Measurements from ENCODE around the gene GABBR2.
A peak's percentile ranks its signal among the peaks of the same experiment; 100 is the strongest.

The GABBR2 gene

GRCh38 chr9:98333703-98334582 is 374.8 kb downstream of the GABBR2 start:
- DNase-seq, result no peak

DNA sequence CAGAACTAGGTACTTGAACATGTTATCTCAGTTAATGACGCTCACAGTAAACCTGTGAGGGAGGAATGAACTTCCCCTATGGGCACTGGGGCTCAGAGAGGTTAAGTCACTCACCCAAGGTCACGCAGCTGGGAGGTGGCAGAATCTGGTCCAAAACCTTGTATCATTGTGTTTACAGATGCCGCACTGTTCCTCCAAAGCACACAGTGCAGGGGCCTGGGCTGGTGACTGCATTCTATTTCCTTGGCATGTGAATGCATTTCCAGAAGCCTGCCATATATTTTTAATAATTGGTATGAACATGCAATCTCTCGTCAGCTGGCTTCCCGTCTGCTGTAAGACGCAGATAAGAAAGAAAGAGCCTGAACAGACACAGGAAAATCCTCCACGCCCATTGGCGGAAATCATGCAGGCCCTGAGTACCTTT is 376.3 kb downstream of the GABBR2 start:
- DNase-seq, result no peak

DNA sequence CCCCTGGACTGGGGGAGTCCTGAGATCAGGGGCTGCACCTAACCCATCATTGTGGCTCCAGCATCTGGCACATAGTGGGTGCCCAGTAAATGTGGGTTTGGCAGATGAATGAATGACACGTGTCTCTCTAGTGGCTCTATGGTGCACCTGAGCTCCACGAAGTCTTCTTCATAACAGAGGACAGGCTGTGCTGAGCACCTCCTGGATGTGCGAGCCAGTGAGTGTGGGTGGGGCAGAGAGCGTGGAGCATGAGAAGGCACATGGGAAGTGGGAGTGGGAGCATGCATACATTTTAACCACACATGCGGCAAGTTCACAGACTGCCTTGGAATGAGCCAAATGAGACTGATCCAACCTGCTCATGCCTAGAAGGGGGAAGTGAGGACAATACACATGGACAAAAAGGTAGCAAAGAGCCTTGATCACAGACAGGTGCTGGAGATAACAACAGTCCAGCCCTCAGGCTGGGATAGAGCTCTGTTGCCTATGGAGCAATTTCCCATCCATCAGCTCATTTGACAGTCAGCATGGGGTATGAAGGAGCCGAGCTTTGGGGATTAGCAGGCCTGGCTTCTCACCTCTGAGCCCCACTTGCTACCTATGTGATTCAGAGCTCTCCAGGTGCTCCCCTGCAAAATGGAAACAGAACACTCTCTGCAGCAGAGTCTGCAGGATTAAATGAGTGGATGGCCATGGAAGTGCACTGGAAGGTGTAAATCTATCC is 377.0 kb downstream of the GABBR2 start:
- no peak for DNase-seq

- DNase-seq, result no peak
These were observed 377.9 kb downstream of the GABBR2 start for GRCh38 chr9:98330831-98331230.

DNA sequence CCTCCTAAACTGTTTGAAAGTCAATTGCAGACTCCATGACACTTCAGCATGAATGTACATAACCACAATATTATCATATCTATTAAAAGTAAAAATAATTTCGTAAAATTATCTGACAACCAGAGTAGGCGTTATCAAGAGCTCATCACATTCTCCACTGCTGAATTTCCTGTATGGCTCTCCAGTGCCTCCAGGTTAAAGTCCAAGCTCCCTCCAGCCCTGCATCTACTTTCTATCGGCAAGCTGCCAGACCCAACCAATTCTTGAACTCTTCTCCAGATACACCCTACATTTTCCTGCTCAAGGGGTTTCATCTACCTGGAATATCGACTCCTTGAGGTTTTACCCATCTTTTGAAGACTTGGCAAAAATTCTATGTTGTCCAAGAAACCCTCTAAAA is 378.8 kb downstream of the GABBR2 start:
- no peak for DNase-seq

DNA sequence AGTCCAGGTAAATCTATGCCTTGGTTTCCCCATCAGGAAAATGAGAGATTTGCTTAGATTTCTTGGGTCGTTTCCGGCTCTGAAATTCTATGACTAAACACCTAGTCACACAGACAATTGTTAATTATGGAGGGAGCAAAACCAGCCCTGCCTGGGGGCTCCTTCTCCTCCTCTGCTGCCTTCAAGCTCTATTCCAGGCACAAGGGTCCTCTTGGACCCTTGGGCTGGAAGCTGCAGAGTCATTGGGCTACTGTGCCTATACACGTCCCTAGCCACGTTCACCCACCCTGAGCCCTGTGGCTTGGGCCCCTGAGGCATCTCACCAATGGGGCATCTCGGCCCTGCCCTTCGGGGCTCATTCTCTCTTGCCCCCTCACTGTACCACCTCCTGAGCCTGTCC is 379.5 kb downstream of the GABBR2 start:
- no peak for DNase-seq

DNA sequence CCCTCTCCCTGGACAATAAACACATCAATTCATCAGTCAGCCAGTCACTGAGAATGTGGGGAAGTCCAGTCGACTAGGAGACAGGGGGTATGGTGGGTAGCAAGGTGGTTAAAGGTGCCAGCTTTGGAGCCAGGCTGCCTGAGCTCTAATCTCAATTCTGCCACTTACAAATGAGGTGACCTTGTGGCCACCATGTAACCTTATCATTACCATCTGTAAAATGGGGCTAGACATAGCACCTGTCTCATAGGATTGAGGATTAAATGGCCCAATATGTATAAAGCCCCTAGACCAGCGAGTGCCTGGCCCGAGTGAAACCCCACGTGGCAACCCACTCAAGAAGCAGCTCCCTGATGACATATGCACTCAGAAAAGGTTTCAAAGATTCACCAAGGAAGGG is 380.0 kb downstream of the GABBR2 start:
- no peak for DNase-seq

- DNase-seq, result no peak
These were observed 380.6 kb downstream of the GABBR2 start for GRCh38 chr9:98328141-98328540.

DNA sequence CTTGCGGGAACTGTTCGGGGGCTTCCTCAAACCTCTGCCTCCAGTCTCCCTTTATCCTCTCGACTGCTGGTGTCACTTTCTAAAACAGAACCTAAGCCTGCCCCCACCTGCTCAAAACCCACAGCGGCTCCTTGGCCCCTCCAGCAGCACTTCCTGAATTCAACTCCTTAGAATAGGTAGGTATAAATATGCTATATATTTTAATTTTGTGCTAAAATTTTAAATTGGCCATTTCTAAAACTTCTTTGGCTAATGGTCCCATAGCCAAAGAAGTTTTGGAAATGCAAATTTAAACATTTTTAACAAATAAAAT is 381.5 kb downstream of the GABBR2 start:
- no peak for DNase-seq

- DNase-seq, result no peak
These were observed 382.1 kb downstream of the GABBR2 start for GRCh38 chr9:98326459-98327248.

GRCh38 chr9:98324801-98325200 is 383.9 kb downstream of the GABBR2 start:
- no peak for DNase-seq

GRCh38 chr9:98323831-98324135 is 385.0 kb downstream of the GABBR2 start:
- DNase-seq, result no peak

- no peak for DNase-seq
These were observed 385.5 kb downstream of the GABBR2 start for GRCh38 chr9:98323051-98323830.

- no peak for DNase-seq
These were observed 387.5 kb downstream of the GABBR2 start for GRCh38 chr9:98321269-98321668.

DNA sequence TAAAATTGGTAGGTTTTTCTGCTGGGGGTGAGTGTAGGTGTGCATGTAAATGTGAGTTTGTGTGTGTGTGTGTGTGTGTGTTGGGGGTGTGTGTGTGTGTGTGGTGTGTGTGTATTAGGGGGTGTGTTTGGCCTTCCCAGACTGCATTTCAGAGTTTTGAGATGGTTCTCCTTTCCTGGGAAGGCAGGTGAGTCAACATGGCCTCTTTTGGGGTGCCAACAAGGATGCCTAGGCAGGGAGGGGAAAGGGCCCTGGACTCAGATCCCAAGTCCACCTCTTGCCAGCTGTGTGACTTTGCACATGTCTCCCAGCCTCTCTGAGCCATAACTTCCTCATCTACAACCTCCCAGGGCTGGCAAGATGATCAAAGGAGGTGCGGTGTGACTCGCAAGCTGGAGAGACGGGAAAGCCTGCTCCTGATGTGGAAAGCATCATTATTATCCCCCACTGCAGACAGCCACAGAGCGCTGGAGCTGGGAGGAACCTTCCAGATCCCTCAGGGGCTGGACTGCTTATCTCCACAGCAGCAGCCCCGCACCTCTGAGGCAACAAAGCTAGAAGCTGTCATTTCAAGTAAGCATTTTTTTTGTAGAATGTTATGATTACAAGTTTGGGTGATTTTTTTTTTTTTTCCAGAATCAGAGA is 389.8 kb downstream of the GABBR2 start:
- no peak for DNase-seq

GRCh38 chr9:98318041-98318790 is 390.5 kb downstream of the GABBR2 start:
- DNase-seq, result no peak

DNA sequence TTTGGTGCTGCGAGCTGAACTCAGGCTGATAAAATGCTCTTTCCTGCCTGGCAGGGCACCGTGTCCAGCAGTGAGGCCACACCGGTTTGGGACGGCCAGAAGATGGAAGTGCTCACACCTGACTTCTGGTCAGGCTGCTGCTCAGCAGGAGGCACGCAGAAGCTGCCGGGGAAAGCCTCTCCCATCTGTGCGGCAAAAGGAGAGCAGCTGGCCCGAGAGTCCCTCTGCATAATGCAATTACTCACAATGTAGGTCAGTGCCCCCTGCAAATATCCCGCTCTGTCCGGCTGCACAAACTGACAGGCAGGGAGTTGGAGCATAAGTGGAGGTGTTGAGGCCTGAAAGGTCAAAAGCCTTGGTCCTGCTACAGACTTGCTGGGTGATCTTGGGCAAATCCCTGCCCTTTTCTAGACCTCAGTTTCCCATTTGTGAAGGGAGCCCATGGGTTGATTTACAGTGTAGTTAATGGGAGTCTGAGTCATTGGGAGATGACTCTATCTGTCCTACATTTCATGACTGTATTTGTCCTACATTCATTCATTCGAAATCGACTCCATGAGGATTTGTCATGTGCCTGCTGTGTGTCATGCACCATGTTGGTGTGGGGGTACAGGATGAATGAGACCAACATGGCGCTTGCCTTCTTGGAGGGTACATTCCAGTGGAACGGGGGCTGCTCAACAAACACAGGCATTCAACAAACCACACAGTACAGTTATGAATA is 391.4 kb downstream of the GABBR2 start:
- DNase-seq, result no peak

DNA sequence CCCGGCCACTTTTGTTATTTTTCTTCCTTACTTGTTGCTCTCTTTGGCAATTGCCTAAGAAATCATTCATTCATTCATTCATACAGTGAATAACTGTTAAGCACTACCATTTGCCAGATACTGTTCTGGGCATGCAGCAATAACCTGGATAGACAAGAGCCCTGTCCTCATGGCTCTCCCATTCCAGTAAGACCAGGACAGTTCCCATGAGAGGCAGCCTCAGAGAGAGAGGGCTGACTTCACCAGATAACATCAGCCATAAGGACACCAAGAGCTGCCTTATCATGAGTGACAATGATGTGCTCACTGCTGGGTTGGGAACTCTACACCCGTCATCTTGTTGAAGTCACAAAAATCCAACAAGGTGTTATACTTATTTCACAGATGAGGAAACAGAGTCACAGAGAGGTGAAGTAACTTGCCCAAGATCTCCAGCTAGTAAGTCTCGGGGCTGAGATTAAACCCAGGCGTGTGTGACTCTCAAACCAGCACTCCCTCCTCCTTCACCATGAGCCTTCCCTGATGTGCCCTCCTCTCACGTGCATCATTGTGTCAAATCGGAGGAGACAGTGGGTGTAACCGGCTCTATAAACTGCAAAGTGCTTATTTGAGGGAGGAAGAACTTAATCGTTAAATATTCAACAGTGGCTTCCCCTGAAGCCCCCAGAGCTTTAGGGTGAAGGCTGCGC is 392.1 kb downstream of the GABBR2 start:
- DNase-seq, result no peak

DNA sequence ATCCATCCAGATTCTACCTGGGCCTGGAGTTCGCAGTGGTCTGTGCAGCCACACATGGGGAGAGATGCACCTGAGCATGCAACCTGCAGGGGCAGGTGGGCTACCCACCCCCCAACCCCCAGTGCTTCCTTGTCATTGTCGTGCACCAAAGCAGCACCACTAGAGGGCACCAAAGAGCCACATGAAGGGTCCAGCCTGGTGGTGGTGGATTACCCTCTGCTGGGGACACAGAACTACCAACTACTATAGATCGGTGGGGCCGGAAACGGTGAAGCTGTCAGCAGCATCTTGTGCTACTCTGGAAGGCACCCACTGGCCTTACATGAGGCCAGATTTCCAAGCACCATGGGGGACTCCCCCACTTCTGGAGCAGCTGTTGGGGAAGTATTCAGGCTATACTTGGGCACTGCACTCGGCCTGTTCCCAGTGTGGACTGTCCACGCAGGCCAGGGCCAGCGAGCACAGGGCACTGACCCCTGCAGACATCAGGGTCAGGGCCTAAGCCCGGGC is 393.1 kb downstream of the GABBR2 start:
- peak; percentile 66 for DNase-seq

- DNase-seq, result no peak
These were observed 393.7 kb downstream of the GABBR2 start for GRCh38 chr9:98315067-98315453.
